ENCODE results near the gene PKN2. TPM values are rescaled to one million over a fixed set of nuclear protein-coding genes. Genes with fewer than 3 reads are reported as not detected.
"Not testable (repeated sequence)": the region's sequence is repeated elsewhere in the genome, so short reads cannot be mapped to it uniquely, and the experiment has no call there.

The PKN2 gene
- total RNA-seq, 1 donor from 2014 or later = 23.8 TPM

- H3K27me3 Mint-ChIP-seq (ENCODE audit: insufficient read depth) = peaks cover 5% of the 10 kb centered on the region
- no peak for DNase-seq (ENCODE audit: low spot score)
- intact Hi-C loops (cut with micrococcal nuclease) = loop anchor here (2.0 to 5.0 kb wide), 4 partner anchors 30 to 1356 kb away; partner anchors contain the start of genes GBP2 and LMO4
- H3K9me3 Mint-ChIP-seq = no peaks in the 10 kb centered on the region
- H3K4me3 Mint-ChIP-seq = peak overlapping the region; percentile 100
- peaks cover 35% of the 10 kb centered on the region for H3K4me1 Mint-ChIP-seq (ENCODE audit: low read depth)
- H3K36me3 Mint-ChIP-seq (ENCODE audit: low read depth) = no peaks in the 10 kb centered on the region
- H3K27ac Mint-ChIP-seq = peak overlapping the region; percentile 100
Measured at GRCh38 chr1:88685259-88685620, 1.2 kb downstream of the PKN2 start.

GRCh38 chr1:88691540-88691939 lies 7.5 kb downstream of the PKN2 start:
- H3K4me3 Mint-ChIP-seq = no peak overlapping the region
- intact Hi-C loops (cut with micrococcal nuclease) = no loop called here
- peaks cover 26% of the 10 kb centered on the region for H3K4me1 Mint-ChIP-seq (ENCODE audit: low read depth)
- no peak for DNase-seq (ENCODE audit: low spot score)
- H3K27ac Mint-ChIP-seq = no peak overlapping the region
- H3K9me3 Mint-ChIP-seq = no peaks in the 10 kb centered on the region
- H3K27me3 Mint-ChIP-seq (ENCODE audit: insufficient read depth) = no peaks in the 10 kb centered on the region
- peaks cover 3% of the 10 kb centered on the region for H3K36me3 Mint-ChIP-seq (ENCODE audit: low read depth)

- intact Hi-C loops (cut with micrococcal nuclease) = no loop called here
- Mint-ChIP-seq H3K4me1 (ENCODE audit: low read depth) (peaks cover 15% of the 10 kb centered on the region), H3K36me3 (ENCODE audit: low read depth) (peaks cover 11% of the 10 kb centered on the region), H3K9me3 (no peaks in the 10 kb centered on the region), H3K27ac (no peak overlapping the region), H3K4me3 (no peak overlapping the region), H3K27me3 (ENCODE audit: insufficient read depth) (no peaks in the 10 kb centered on the region)
- no peak for DNase-seq (ENCODE audit: low spot score)
Measured at GRCh38 chr1:88695781-88696180, 11.7 kb downstream of the PKN2 start.

DNA sequence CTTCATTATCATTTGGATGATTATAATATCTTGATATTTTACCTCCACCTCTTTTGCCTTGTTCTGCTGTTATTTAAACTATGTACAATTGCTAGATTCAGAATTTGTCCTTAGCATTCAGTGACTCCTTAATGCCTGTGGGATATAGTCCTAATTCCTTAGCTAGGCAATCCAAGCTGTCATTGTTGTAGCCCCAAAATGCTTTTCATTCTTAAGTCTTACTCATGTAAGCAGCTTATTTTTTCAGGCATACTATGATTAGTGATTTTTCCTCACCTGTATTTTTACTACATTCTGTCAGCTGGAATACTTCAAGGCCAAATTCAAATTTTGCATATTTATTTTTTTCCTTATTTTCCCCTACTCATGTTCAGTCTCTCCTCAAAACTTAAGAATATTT lies 13.4 kb downstream of the PKN2 start:
- DNase-seq (ENCODE audit: low spot score) = no peak
- Mint-ChIP-seq H3K9me3 (no peaks in the 10 kb centered on the region), H3K36me3 (ENCODE audit: low read depth) (peaks cover 10% of the 10 kb centered on the region), H3K27ac (no peak overlapping the region), H3K27me3 (ENCODE audit: insufficient read depth) (no peaks in the 10 kb centered on the region), H3K4me3 (no peak overlapping the region), H3K4me1 (ENCODE audit: low read depth) (peaks cover 15% of the 10 kb centered on the region)
- intact Hi-C loops (cut with micrococcal nuclease) = no loop called here

DNA sequence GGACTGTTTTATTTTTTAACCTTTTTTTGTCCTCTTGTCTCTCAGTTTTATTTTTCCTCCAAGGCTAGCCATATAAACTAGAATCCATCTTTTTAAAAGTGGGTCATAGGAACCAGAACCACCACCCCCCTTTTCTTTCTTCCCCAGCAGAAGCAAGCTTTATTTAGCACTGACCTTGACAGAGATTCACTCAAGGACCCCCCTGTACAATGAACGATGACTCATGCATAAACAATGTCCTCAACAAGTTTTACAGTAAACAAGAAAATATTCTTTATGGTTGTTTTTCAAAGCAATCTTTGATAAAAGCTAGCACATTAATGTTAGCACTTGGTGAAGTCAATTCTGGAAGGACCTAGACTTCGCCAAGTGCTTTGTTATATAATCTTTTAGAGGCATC lies 14.1 kb downstream of the PKN2 start:
- Mint-ChIP-seq H3K27ac (no peak overlapping the region), H3K4me3 (no peak overlapping the region), H3K27me3 (ENCODE audit: insufficient read depth) (no peaks in the 10 kb centered on the region), H3K9me3 (no peaks in the 10 kb centered on the region), H3K36me3 (ENCODE audit: low read depth) (peaks cover 10% of the 10 kb centered on the region), H3K4me1 (ENCODE audit: low read depth) (peaks cover 15% of the 10 kb centered on the region)
- intact Hi-C loops (cut with micrococcal nuclease) = no loop called here
- no peak for DNase-seq (ENCODE audit: low spot score)

DNA sequence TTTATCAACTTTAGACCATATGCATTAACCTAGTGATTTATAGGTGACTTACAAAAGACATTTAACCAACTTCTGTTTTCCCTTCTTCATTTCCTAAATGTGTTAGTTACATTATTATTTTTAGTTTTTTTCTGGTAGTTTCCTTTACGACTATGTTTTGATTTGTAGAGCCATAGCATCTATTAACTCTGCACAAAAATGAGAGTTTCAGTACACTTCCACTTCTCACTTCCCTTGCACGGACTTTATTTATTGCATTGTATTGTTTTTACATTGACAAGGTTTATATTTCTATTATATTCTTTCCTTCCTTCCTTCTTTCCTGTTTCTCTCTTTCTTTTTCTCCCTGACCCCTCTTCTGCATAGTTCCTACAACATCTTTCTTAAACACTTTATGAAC lies 14.7 kb downstream of the PKN2 start:
- H3K4me1 Mint-ChIP-seq (ENCODE audit: low read depth) = peaks cover 15% of the 10 kb centered on the region
- DNase-seq (ENCODE audit: low spot score) = no peak
- intact Hi-C loops (cut with micrococcal nuclease) = no loop called here
- H3K36me3 Mint-ChIP-seq (ENCODE audit: low read depth) = peaks cover 10% of the 10 kb centered on the region
- H3K27ac Mint-ChIP-seq = no peak overlapping the region
- no peaks in the 10 kb centered on the region for H3K9me3 Mint-ChIP-seq
- no peak overlapping the region for H3K4me3 Mint-ChIP-seq
- H3K27me3 Mint-ChIP-seq (ENCODE audit: insufficient read depth) = no peaks in the 10 kb centered on the region

DNA sequence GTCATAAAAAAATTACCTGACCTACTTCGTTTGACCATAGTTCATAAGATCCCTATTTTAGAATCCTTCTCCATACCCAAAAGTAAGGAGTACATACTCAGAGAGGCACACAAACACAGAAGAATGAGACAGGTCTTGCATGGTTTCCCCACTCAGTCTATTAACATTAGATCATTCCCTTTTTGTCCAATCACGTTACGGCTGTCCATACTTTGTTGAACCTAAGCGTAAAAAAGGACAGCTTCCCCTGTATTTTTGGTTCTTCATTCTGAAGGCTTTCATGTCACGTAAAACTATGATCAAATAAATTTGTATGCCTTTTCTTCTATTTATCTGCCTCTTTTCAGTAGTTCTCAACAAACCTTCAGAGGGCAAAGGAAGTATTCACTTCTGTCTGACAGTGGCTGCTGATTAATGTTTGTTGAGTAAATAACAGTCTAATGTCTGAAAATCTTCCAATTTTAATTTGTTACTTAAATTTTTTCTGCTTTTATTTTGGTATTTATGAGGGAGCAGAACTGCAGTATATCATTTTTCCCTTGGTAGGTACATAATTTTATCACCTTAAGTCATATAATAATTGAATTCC lies 16.4 kb downstream of the PKN2 start:
- peaks cover 11% of the 10 kb centered on the region for H3K4me1 Mint-ChIP-seq (ENCODE audit: low read depth)
- H3K27ac Mint-ChIP-seq = no peak overlapping the region
- H3K4me3 Mint-ChIP-seq = no peak overlapping the region
- intact Hi-C loops (cut with micrococcal nuclease) = no loop called here
- no peaks in the 10 kb centered on the region for H3K9me3 Mint-ChIP-seq
- H3K27me3 Mint-ChIP-seq (ENCODE audit: insufficient read depth) = no peaks in the 10 kb centered on the region
- peaks cover 13% of the 10 kb centered on the region for H3K36me3 Mint-ChIP-seq (ENCODE audit: low read depth)
- no peak for DNase-seq (ENCODE audit: low spot score)

GRCh38 chr1:88701275-88701674 lies 17.2 kb downstream of the PKN2 start:
- no peak for DNase-seq (ENCODE audit: low spot score)
- Mint-ChIP-seq H3K4me1 (ENCODE audit: low read depth) (peaks cover 3% of the 10 kb centered on the region), H3K9me3 (no peaks in the 10 kb centered on the region), H3K4me3 (no peak overlapping the region), H3K27me3 (ENCODE audit: insufficient read depth) (no peaks in the 10 kb centered on the region), H3K27ac (no peak overlapping the region), H3K36me3 (ENCODE audit: low read depth) (peaks cover 13% of the 10 kb centered on the region)
- intact Hi-C loops (cut with micrococcal nuclease) = no loop called here

GRCh38 chr1:88701793-88702192 lies 17.7 kb downstream of the PKN2 start:
- H3K4me1 Mint-ChIP-seq (ENCODE audit: low read depth); intact Hi-C loops (cut with micrococcal nuclease); H3K27me3 Mint-ChIP-seq (ENCODE audit: insufficient read depth); DNase-seq (ENCODE audit: low spot score); H3K27ac Mint-ChIP-seq; H3K4me3 Mint-ChIP-seq; H3K9me3 Mint-ChIP-seq: not testable (repeated sequence)
- H3K36me3 Mint-ChIP-seq (ENCODE audit: low read depth) = peaks cover 13% of the 10 kb centered on the region

DNA sequence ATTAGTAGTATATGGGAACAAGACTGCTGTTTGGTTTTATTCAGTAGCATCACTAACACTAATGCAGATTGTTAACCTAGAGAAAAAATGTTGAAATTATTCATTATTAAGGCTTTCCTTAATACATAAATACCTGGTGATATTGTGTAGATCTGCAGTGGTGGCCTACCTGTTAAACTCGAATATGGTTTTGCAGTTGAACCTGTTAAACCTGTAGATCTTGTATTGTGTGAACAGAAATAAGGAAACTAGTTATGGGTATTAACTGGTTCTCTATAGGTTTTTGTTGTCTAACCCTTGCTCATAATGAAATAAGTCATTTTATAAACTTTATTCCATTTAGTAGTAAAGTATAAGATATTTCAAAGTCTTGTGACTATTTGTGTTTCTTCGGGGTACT lies 23.9 kb downstream of the PKN2 start:
- Mint-ChIP-seq H3K27ac (no peak overlapping the region), H3K4me3 (no peak overlapping the region), H3K36me3 (ENCODE audit: low read depth) (peaks cover 6% of the 10 kb centered on the region), H3K4me1 (ENCODE audit: low read depth) (no peaks in the 10 kb centered on the region), H3K27me3 (ENCODE audit: insufficient read depth) (no peaks in the 10 kb centered on the region), H3K9me3 (no peaks in the 10 kb centered on the region)
- intact Hi-C loops (cut with micrococcal nuclease) = no loop called here
- DNase-seq (ENCODE audit: low spot score) = no peak

- intact Hi-C loops (cut with micrococcal nuclease); DNase-seq (ENCODE audit: low spot score); H3K27ac Mint-ChIP-seq; H3K4me3 Mint-ChIP-seq; H3K9me3 Mint-ChIP-seq; H3K27me3 Mint-ChIP-seq (ENCODE audit: insufficient read depth): not testable (repeated sequence)
- Mint-ChIP-seq H3K36me3 (ENCODE audit: low read depth) (peaks cover 21% of the 10 kb centered on the region), H3K4me1 (ENCODE audit: low read depth) (peaks cover 10% of the 10 kb centered on the region)
Measured at GRCh38 chr1:88712907-88713306, 28.8 kb downstream of the PKN2 start.

GRCh38 chr1:88716571-88716970 lies 32.5 kb downstream of the PKN2 start:
- H3K27me3 Mint-ChIP-seq (ENCODE audit: insufficient read depth); H3K27ac Mint-ChIP-seq; intact Hi-C loops (cut with micrococcal nuclease); DNase-seq (ENCODE audit: low spot score); H3K4me3 Mint-ChIP-seq; H3K9me3 Mint-ChIP-seq: not testable (repeated sequence)
- H3K4me1 Mint-ChIP-seq (ENCODE audit: low read depth) = peaks cover 10% of the 10 kb centered on the region
- peaks cover 18% of the 10 kb centered on the region for H3K36me3 Mint-ChIP-seq (ENCODE audit: low read depth)

DNA sequence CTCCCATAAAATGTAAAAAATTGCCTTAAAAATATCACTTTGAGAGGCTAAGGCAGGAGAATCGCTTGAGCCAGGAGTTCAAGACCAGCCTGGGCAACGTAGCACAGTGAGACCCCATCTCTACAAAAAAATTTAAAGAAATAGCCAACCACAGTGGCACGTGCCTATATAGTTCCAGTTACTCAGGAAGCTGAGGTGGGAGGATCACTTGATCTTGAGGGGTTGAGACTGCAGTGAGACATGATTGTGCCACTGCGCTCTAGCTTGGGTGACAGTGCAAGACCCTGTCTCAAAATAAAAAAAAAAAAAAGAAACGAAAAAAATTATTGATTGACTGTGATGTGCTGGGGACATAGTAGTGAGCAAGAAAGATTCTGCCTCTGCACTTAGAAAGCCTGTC lies 38.4 kb downstream of the PKN2 start:
- DNase-seq (ENCODE audit: low spot score) = no peak
- H3K9me3 Mint-ChIP-seq = no peaks in the 10 kb centered on the region
- intact Hi-C loops (cut with micrococcal nuclease) = no loop called here
- H3K36me3 Mint-ChIP-seq (ENCODE audit: low read depth) = peaks cover 11% of the 10 kb centered on the region
- no peaks in the 10 kb centered on the region for H3K27me3 Mint-ChIP-seq (ENCODE audit: insufficient read depth)
- peaks cover 12% of the 10 kb centered on the region for H3K4me1 Mint-ChIP-seq (ENCODE audit: low read depth)
- H3K4me3 Mint-ChIP-seq = no peak overlapping the region
- H3K27ac Mint-ChIP-seq = no peak overlapping the region

GRCh38 chr1:88726697-88727096 lies 42.6 kb downstream of the PKN2 start:
- Mint-ChIP-seq H3K4me1 (ENCODE audit: low read depth) (peaks cover 15% of the 10 kb centered on the region), H3K27me3 (ENCODE audit: insufficient read depth) (no peaks in the 10 kb centered on the region), H3K4me3 (no peak overlapping the region), H3K36me3 (ENCODE audit: low read depth) (peaks cover 13% of the 10 kb centered on the region), H3K9me3 (no peaks in the 10 kb centered on the region), H3K27ac (no peak overlapping the region)
- DNase-seq (ENCODE audit: low spot score) = no peak
- intact Hi-C loops (cut with micrococcal nuclease) = no loop called here
